ENCODE results near the gene CFAP90.

The CFAP90 gene

DNA sequence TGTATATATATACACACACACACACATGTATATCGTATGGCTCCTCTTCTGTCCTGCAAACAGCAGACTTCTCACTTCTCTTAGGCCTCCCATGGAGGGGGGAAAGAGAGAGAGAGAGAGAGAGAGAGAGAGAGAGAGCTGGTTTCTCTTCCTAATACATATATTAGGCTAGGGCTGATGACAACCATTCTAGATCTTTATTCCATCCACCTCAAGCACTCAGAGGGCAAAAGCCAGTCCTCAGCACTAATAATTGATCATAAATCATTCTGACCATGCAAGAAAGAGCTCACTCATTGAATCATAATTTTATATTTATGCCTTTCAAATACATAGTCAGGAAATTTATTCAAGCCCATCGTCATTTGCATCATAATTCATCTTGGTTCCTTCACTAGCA, 47.0 kb downstream of the CFAP90 start:
- H3K9me3 ChIP-seq (ENCODE audit: insufficient read depth, low read length) = no peaks in the 10 kb centered on the region

DNA sequence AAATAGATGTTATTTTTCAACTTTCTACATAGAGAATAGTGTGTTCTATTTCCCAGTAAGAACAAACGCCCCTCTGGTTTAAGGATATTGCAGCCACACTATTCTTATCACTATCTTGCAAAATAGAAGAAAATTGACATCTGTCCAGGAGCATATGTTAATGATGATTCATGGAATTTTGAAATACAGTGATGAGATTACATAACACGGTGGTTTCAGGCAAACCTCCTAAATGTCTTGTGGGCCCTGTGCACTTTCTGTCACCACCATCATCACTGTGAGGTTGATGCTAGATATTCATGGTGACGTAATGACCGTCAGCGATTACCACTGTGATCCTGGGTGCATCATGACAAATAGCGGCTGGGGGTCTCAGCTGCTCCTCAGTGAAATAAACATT, 48.1 kb downstream of the CFAP90 start:
- Histone ChIP-seq H3K27me3 (ENCODE audit: low read length) (no peaks in the 10 kb centered on the region), H3K4me3 (ENCODE audit: insufficient read depth, low read length, poor library complexity, severe bottlenecking) (no peak overlapping the region), H3K4me2 (ENCODE audit: low read depth, low read length, poor library complexity, severe bottlenecking) (no peak overlapping the region), H3K9me2 (replicated peaks; ENCODE audit: insufficient read depth, low read length) (no peaks in the 10 kb centered on the region), H3F3A (ENCODE audit: insufficient read depth) (no peaks in the 10 kb centered on the region), H3K9ac (ENCODE audit: low read length) (no peak overlapping the region), H3K79me2 (ENCODE audit: insufficient read depth, low read length) (no peaks in the 10 kb centered on the region), H3K36me3 (ENCODE audit: low read length) (no peaks in the 10 kb centered on the region), H2AFZ (ENCODE audit: low read depth, low read length, severe bottlenecking) (no peak overlapping the region), H4K20me1 (ENCODE audit: low read depth, low read length) (no peaks in the 10 kb centered on the region), H3K27ac (ENCODE audit: low read depth, low read length) (no peak overlapping the region), H3K9me3 (ENCODE audit: insufficient read depth, low read length) (no peaks in the 10 kb centered on the region)
- TF ChIP-seq, protein P1, sequence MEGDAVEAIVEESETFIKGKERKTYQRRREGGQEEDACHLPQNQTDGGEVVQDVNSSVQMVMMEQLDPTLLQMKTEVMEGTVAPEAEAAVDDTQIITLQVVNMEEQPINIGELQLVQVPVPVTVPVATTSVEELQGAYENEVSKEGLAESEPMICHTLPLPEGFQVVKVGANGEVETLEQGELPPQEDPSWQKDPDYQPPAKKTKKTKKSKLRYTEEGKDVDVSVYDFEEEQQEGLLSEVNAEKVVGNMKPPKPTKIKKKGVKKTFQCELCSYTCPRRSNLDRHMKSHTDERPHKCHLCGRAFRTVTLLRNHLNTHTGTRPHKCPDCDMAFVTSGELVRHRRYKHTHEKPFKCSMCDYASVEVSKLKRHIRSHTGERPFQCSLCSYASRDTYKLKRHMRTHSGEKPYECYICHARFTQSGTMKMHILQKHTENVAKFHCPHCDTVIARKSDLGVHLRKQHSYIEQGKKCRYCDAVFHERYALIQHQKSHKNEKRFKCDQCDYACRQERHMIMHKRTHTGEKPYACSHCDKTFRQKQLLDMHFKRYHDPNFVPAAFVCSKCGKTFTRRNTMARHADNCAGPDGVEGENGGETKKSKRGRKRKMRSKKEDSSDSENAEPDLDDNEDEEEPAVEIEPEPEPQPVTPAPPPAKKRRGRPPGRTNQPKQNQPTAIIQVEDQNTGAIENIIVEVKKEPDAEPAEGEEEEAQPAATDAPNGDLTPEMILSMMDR (IDR thresholded peaks at IDR 0.05; ENCODE audit: insufficient read depth, low read length, poor library complexity, severe bottlenecking) = no peak
- no peak for TF ChIP-seq EZH2phosphoT487 (conservative IDR thresholded peaks at IDR 0.05; ENCODE audit: low read length)

More for the DNA sequence above, 47.0 kb downstream of the CFAP90 start:
- H3K27ac ChIP-seq (ENCODE audit: low read depth, low read length) = no peak overlapping the region
- no peaks in the 10 kb centered on the region for H3F3A ChIP-seq (ENCODE audit: insufficient read depth)
- H3K9ac ChIP-seq (ENCODE audit: low read length) = no peak overlapping the region
- no peaks in the 10 kb centered on the region for H3K79me2 ChIP-seq (ENCODE audit: insufficient read depth, low read length)
- no peak for TF ChIP-seq EZH2phosphoT487 (conservative IDR thresholded peaks at IDR 0.05; ENCODE audit: low read length)
- TF ChIP-seq, protein P1 (IDR thresholded peaks at IDR 0.05; ENCODE audit: insufficient read depth, low read length, poor library complexity, severe bottlenecking) = no peak
- no peak overlapping the region for H3K4me3 ChIP-seq (ENCODE audit: insufficient read depth, low read length, poor library complexity, severe bottlenecking)
- no peaks in the 10 kb centered on the region for H4K20me1 ChIP-seq (ENCODE audit: low read depth, low read length)
- H2AFZ ChIP-seq (ENCODE audit: low read depth, low read length, severe bottlenecking) = no peak overlapping the region
- H3K9me2 ChIP-seq (replicated peaks; ENCODE audit: insufficient read depth, low read length) = no peaks in the 10 kb centered on the region
- no peaks in the 10 kb centered on the region for H3K27me3 ChIP-seq (ENCODE audit: low read length)
- H3K36me3 ChIP-seq (ENCODE audit: low read length) = no peaks in the 10 kb centered on the region
- no peak overlapping the region for H3K4me2 ChIP-seq (ENCODE audit: low read depth, low read length, poor library complexity, severe bottlenecking)

DNA sequence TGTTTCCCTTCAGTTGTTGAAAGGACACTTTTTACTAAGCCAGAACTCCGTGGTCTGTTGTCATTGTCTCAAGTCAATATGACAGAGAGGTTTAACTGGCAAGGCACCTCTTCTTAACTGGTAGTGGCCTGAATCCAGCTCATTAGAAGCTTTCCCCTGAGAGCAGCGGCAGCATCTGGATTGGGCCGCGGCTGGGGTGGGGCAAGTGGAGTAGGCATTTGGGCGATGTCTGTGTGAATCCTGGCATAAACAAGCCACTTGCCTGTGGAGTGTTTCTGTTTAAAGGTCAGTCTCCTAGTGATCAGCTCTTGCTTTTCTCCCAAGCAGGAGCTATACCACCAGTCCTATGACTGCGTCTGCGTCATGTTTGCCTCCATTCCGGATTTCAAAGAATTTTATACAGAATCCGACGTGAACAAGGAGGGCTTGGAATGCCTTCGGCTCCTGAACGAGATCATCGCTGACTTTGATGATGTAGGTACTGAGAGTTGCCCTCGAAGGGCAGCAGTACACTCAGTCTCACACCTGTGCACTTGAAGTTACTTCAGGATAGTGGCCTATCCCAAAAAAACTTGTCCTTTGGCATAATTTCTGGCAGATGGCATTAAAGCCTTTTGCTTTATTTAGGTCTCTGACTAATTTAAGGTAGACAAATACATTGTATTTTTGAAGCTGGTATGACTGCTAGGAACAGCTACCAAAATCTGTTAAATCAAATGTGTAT, 48.9 kb downstream of the CFAP90 start:
- Histone ChIP-seq H2AFZ (ENCODE audit: low read depth, low read length, severe bottlenecking) (no peak overlapping the region), H3K4me2 (ENCODE audit: low read depth, low read length, poor library complexity, severe bottlenecking) (no peak overlapping the region), H4K20me1 (ENCODE audit: low read depth, low read length) (no peaks in the 10 kb centered on the region), H3K9me3 (ENCODE audit: insufficient read depth, low read length) (no peaks in the 10 kb centered on the region), H3K4me3 (ENCODE audit: insufficient read depth, low read length, poor library complexity, severe bottlenecking) (no peak overlapping the region), H3K27me3 (ENCODE audit: low read length) (no peaks in the 10 kb centered on the region), H3K79me2 (ENCODE audit: insufficient read depth, low read length) (no peaks in the 10 kb centered on the region), H3F3A (ENCODE audit: insufficient read depth) (no peaks in the 10 kb centered on the region), H3K36me3 (ENCODE audit: low read length) (no peaks in the 10 kb centered on the region), H3K27ac (ENCODE audit: low read depth, low read length) (no peak overlapping the region), H3K9me2 (replicated peaks; ENCODE audit: insufficient read depth, low read length) (no peaks in the 10 kb centered on the region), H3K9ac (ENCODE audit: low read length) (no peak overlapping the region)
- TF ChIP-seq EZH2phosphoT487 (conservative IDR thresholded peaks at IDR 0.05; ENCODE audit: low read length) = no peak
- TF ChIP-seq, protein P1 (IDR thresholded peaks at IDR 0.05; ENCODE audit: insufficient read depth, low read length, poor library complexity, severe bottlenecking) = no peak
